Left renal pelvis (tissue), 4 donors: ENCODE results near the gene RDH13. TPM values are rescaled to one million over a fixed set of nuclear protein-coding genes. Genes with fewer than 3 reads are reported as not detected.
"Not testable (repeated sequence)": the region's sequence is repeated elsewhere in the genome, so short reads cannot be mapped to it uniquely, and the experiment has no call there.

Source experiments
- DNase-seq, 4 donors: peaks; one replicate each; pipeline ENCODE4 v3.0.0-alpha.2; 2013; ENCODE audit warnings: low read depth in 4 of 4, low spot score in 3 of 4
- polyA plus RNA-seq, 4 donors: library from polyadenylated mRNA; unstranded; fragments of 120-200 nt; gene quantifications; one replicate each; pipeline ENCODE4 v1.2.1, GENCODE V29; 2013; ENCODE audit not compliant: insufficient read length in 4 of 4

RDH13 gene
- polyA plus RNA-seq, 4 donors = 9.2 to 25.8 (median 18.7) TPM

DNA sequence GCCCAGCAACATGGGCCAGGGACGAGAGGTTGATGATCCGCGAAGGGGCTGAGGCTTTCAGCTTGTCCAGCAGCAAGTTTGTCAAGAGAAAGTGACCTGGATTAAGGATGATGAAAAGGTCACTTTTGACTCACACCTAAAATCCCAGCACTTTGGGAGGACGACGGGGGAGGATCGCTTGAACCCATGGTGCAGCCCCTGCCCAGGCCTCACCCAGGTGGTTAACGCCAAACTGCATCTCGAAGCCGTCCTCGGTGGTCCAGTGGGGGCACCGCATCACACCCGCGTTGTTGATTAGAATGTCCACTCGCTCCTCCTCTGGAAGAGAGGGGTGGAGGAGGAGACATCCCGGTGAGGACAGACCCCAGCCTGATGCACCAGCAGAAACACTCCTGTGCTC, 14.5 kb downstream of the RDH13 start:
- no peak for DNase-seq

DNA sequence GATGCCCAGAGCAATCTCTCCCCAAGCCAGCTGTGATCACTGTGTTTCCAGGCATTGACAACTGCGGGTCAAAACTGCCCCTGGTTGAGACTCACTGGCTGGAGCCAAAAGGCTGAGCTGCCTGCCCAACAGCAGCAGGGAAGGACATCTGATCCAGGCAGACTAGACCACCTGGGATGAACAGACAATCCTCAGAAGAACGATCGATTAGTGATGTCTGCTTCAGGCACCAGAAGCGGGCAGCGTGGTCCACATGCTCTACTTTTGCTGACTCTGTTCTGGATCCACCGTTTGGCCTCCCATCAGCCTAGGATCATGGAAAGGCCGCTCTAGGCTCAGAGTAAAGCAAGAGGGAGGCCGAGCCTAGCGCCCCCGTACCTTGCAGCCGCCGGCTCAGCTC, 15.0 kb downstream of the RDH13 start:
- no peak for DNase-seq

DNA sequence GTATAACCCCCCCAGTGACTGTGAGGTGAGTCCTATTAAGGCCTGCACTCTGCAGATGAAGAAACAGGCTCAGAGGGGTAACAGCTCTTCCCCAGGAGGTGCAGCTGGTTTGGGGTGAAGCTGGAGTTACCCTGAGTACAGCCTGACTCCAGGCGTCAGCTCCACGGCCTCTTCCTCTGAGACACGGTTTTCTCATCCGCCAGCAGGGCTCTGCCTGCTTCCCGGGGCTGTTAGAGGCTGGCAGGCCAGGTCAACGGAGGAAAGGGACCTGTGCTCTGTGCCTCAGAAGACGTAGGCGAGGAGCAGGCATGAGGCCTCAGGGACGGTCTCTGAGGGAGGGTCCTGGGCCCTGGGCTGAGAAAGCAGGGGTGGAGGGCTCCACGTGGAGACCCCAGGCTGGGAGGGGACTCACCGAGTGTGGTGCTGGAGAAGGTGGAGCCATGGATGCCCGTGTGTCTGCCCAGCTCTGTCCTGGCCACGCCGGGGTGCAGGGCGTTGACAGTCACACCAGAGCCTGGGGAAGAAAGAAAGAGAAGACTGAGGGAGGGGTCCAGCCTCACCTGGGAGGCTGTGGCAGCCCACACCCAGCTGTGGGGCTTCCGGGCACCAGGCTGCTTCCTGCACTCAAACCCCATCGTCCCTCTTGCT, 15.8 kb downstream of the RDH13 start:
- DNase-seq = no peak

DNA sequence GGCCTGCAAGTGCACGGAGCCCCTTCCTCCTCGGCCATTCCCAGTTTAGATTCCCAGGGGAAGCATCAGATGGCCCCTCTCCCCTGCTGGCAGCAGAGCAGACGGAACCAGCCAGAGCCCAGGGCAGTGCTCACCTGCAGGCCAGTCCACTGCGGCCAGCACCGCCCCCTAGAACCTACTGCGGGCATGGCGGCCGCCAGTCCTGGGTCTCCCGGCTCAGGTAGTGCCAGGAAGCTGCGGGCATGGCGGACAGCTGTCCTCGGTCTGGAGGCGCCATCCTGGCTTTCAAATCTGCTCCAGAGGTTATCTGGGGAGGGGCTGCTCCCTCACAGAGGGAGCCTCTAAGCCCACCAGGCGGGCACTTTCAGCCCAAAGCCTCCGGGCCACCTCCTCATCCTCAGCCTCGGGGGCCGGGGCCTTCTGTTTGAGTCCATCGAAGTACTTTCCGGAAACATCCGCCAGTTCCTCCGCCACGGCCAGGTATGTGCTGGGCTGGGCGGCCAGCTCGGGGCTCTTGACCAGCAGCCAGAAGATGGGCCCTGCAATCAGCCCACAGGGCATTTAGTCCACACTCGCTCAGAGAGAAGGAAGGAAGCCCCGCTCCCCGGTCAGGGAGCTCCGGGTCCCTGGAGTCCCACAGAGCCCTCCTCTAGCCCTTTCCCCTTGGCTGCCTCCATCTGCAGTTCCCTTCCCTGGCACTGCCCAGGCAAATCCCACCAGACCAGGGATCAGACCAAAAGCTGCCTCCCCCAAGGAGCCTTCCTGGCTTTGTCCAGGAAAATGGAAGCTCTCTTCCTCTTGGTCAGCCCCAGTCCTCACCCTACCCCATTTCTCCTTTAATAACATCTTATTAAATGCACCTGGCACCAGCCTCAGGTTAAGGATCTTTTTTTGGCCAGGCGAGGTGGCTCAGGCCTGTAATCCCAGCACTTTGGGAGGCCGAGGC, 17.9 kb downstream of the RDH13 start:
- DNase-seq = no peak

DNA sequence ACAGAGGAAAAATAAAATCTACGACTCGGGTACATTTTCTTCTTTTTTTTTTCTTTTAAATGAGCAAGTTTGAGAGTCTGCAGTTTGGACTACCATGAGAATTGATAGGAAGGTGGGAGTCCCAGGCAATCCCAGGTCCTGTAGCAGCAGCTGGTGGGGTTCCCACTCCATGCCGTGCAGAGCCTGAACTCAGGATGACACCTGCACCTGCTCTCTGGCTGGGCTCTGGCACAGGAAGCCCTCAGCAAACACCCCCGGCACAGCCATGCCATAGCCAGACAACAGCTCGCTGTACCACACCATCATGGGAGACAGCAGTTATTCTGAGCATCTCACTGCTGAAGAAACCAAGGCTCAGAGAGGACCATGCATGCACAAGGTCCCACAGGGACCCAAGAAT, 18.7 kb downstream of the RDH13 start:
- DNase-seq = no peak

DNA sequence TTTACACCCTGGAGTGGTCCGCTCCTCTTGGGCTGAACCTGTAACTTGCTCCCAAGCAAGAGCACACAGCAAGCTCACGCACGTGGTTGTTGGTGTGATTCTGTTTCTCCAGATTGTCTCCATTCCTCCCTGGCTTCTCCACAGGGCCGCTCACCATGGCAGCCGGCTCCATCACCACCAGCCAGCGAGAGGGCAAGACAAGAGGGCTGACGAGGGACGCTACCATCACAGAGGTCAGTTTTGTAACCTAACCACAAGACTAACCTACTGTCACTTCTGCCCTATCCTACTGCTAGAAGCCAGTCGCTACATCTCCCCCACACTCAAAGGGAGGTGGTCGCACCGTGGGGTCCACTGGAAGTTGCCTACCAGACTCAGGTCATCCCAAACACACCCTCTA, 20.3 kb downstream of the RDH13 start:
- no peak for DNase-seq

DNA sequence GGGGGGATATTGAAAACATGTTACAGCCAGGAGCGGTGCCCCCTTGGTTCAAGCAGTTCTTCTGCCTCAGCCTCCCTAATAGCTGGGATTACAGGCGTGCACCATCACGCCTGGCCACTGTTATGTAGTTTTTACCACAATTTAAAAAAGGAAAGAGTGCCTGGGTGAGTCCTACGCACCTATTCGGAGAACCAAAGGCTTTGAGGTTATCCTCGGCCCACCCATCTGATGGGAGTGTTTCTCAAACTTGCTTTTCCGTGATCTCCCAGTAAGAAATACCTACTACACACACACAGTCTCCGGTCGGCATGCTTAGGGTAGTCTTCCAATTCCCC, 20.6 kb downstream of the RDH13 start:
- no peak for DNase-seq

DNA sequence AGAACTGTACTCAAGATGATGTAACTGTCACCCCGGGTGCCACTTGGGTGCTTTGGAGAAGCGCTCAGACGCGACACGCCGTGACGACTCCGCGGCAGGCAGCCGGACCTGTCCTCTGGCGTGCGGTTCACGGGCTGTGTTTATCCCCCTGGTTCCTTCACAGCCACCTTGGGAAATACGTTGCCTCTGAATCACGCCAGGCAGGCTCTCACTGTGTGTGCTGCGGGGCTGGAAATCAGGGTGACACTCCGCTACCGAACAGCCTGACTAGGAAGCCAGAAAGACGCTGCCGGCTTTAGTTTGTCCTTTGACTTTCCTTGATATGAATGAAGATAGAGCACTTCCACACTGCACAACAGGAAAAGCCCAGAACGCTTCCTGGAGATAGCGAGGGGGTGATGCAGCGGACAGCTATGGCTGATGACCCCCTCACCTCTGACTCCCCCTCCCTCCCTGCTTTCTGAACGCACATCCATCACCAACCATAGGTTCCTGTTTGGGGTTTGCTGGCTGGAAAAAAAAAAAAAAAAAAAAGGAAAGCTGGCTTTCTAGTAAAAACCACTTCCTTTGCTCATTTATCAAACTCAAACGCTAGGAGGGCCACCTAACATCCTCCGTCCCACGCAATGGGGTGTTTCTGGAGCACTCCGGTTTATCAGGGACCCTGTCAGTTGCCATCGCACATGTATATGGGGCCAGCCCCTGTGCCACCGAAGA, 21.2 kb downstream of the RDH13 start:
- DNase-seq = no peak

DNA sequence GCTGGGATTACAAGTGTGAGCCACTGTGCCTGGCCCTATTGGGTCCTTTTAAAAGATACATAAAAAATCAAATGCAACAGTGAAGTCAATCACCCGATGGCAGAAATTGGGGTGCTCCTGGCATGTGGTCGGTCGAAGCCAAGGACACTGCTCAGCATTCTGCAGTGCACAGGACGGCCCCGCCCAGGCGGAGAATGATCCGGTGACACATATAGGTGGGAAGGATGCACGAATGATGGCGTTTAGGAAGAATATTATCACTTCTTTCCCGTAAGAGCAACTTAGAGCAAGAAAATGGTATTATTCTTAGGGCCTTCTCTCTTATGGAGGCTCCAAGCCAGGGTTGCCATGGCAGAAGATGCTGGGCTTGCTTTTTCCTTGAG, 21.7 kb downstream of the RDH13 start:
- DNase-seq = no peak

DNA sequence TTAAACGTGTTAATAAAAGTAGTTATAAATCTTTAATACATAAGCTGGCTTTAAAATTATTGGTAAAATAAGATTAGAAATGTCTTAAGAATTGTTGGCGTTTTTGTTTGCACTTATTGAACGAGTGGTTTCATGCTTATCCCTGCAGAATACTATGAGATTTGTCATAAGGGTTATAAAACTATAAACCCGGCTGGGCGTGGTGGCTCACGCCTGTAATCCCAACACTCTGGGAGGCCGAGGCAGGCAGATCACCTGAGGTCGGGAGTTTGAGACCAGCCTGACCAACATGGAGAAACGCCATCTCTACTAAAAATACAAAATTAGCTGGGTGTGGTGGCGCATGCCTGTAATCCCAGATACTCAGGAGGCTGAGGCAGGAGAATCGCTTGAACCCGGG, 22.3 kb downstream of the RDH13 start:
- DNase-seq = not testable (repeated sequence)

DNA sequence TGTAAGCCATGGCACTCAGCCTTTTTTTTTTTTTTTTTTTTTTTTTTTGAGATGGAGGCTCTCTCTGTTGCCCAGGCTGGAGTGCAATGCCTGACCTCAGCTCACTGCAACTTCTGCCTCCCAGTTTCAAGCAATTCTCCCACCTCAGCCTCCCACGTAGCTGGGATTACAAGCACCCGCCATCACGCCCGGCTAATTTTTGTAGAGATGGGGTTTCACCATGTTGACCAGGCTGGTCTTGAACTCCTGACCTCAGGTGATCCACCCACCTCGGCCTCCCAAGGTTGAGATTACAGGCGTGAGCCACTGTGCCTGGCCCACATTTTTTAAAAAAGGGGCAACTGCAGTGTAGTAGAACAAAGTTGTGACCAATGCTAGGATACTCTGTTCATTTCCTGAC, 25.3 kb downstream of the RDH13 start:
- DNase-seq = not testable (repeated sequence)

DNA sequence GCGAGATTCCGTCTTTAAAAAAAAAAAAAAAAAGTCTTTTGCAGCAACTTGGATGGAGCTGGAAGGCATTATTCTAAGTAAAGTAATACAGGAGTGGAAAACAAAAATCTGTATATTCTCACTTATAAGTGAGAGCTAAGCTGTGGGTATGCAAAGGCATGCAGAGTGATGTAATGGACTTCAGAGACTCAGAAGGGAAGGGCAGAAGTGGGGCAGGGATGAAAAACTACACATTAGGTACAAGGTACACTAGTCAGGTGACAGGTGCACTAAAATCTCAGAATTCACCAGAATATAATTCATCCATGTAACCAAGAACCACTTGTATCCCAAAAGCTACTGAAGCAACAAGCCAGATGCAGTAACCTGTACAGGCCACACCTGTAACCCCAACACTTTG, 26.9 kb downstream of the RDH13 start:
- no peak for DNase-seq

DNA sequence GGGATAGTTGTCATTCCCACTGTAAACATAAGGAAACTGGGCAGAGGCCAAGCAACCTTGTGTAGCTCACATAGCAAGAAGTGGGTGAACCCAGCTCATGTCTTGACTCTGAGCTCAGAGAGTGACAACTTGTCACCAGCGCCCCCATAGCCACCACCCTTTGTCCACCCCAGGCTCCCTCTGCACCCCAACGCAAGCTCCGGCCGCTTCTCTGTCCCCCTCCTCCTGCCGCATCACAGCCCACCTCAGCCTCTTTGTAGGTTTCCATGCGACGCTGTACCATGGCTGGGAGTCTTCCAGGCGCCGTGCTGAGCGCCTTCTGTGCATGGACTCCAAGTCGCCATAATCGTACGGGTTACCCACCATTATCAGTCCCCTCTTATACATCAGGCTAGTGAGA, 28.2 kb downstream of the RDH13 start:
- DNase-seq = no peak

DNA sequence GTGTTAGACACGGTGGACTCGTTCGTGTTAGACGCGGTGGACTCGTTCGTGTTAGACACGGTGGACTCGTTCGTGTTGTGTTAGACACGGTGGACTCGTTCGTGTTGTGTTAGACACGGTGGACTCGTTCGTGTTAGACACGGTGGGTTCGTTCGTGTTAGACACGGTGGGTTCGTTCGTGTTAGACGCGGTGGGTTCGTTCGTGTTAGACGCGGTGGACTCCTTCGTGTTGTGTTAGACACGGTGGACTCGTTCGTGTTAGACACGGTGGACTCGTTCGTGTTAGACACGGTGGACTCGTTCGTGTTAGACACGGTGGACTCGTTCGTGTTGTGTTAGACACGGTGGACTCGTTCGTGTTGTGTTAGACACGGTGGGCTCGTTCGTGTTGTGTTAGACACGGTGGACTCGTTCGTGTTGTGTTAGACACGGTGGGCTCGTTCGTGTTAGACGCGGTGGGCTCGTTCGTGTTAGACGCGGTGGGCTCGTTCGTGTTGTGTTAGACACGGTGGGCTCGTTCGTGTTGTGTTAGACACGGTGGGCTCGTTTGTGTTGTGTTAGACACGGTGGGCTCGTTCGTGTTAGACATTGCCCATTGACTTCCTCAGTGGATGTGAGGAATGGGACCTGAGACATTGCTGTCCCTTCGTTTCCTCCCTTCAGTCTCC, 29.8 kb downstream of the RDH13 start:
- not testable (repeated sequence) for DNase-seq

DNA sequence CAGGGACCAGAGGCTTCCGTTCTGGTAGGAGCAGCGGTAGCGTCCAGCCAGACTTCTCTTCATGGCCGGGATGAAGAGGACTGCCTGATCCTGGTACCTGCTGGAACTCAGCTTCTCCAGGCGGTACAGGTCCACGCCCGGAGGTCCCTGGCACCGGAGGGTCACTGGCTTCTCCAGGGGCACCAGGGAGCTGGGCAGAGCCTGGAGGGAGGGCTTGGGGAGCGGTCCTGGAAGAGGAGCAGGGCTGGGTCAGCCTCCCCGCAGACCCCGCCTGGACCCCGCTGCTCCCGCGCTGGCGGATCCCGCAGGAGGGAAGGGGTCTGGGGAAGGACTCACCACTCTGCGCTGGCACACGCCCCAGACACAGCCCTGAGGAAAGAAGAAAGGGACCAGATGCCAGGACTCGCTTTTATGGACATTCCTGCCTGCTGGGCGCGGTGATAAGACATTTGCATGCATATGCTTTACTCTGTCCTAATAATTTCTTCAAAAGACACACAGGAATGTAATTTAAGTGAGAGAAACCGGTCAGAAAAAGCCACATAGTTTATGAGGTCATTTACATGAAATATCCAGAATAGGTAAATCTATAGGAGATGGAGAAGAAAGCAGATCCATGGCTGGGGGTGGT, 30.7 kb downstream of the RDH13 start:
- DNase-seq = no peak

DNA sequence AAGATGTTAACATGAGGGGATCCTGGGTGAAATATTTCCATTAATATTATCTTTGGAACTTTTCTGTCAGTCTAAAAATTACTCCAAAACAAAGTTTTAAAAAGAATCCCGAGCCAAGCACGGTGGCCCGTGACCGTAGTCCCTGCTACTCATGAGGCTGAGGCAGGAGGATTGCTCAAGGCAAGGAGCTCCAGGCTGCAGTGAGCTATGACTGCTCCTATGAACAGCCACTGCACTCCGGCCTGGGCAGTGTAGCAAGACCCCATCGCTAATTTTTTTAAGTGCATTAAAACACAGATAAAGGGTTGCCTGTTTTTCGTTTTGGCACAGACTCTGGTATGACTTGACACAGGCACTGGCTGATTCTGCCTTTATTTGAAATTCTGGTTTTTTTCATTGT, 31.8 kb downstream of the RDH13 start:
- DNase-seq = no peak

DNA sequence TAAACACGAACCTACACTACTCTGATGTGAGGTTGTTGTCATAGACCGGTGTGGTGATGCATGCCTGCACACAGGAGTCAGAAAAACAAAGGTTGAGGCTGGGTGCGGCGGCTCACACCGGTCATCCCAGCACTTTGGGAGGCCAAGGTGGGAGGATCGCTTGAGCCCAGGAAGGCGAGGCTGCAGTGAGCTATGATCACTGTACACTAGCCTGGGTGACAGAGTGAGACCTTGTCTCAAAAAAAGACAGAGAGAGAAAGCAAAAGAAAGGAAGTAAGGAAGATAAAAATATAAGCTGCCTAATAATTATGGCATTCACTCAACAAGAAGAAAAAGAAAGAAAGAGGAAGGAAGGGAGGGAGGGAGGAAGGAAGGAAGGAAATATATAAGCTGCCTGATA, 34.2 kb downstream of the RDH13 start:
- no peak for DNase-seq

DNA sequence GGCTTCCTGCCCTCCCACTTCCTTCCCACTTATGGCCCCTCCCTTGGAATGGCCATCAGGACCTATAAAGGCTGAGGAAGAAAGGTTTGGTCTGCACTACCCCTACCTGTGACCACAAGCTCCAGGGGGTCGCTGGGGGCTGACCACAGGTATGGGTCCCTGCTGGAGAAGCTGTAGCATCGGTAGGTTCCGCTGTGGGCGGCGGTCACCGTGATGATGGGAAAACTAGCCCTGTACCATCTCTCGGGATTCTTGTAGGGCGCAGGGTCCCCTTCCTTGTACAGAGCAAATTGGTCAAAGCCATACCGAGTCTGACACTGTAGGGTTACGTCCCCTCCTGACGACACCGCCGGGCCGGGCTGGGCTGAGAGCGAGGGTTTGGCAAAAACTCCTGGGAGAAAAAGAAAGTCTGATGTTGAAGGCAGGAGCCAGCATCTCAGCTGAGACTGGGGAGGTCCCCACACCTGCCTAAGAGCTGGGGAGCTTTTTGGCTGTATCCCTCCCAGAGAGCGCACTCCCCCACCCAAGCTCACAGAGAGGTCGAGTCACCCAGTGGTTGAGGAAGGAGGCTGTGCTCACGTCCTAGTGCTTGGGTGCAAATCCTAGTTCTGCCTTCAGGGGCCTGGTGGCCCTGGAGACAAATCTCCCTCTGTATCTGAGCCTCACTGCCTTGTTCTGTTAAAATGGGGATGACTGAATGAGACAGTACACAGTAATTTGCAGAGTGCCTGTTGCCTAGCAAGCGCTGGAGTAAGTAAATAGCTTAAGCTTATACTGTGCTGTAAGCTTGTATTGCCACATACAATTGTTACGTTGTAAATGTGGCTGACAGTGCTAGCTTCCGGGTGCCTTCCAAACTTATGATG, 35.2 kb downstream of the RDH13 start:
- no peak for DNase-seq

DNA sequence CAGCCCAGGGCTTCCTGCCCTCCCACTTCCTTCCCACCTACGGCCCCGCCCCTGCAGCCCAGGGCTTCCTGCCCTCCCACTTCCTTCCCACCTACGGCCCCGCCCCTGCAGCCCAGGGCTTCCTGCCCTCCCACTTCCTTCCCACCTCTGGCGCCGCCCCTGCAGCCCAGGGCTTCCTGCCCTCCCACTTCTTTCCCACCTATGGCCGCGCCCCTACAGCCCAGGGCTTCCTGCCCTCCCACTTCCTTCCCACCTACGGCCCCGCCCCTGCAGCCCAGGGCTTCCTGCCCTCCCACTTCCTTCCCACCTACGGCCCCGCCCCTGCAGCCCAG, 35.8 kb downstream of the RDH13 start:
- not testable (repeated sequence) for DNase-seq

DNA sequence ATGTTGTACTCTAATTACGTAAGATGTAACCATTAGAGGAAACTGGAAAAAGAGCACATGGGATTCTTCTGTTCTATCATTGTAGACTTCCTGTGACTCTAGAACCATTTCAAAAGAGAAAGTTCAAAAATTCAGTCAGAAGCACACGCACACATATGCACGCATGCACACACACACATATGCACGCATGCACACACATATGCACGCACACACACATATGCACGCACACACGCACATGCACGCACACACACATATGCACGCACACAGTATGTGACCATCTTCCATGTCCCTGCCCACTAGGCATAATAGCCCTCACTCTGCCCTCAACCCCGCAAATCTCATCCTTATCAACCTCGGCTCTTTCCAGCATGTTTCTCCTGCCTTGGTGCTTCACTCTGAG, 38.8 kb downstream of the RDH13 start:
- DNase-seq = no peak
